MCF 10A (cell line): ENCODE results near the gene GAS7. TPM values are rescaled to one million over a fixed set of nuclear protein-coding genes. Genes with fewer than 3 reads are reported as not detected.

Experiments
- BruUV-seq: library from RNA; stranded (reverse); fragments of 400-500 nt; replicated peaks from 2 replicates; lab custom pipeline; 2021; lab: Mats Ljungman, UMichigan
- CTCF ChIA-PET: fragments of 300-600 bp; sonication (Branson Sonifier 250); formaldehyde crosslinking; extraction: SDS; loops from one replicate; lab custom pipeline; 2021; ENCODE audit warnings: antibody characterized with exemption, inconsistent platforms; lab: Yijun Ruan, JAX
- POLR2A ChIA-PET: fragments of 300-600, 350-650 bp; sonication (Branson Sonifier 250); formaldehyde crosslinking; extraction: SDS; loops from one replicate; lab custom pipeline; 2020; ENCODE audit warnings: antibody characterized with exemption, inconsistent platforms; lab: Yijun Ruan, JAX
- DNase-seq: peaks from one replicate; pipeline ENCODE4 v3.0.0-alpha.2; 2018; ENCODE audit not compliant: unreplicated experiment
- H3K27ac Mint-ChIP-seq: one replicate; pipeline ENCODE4 v1.8.0; 2022; ENCODE audit warnings: mild to moderate bottlenecking, low read depth, mixed read lengths; ENCODE audit not compliant: unreplicated experiment
- H3K27me3 Mint-ChIP-seq: one replicate; pipeline ENCODE4 v1.8.0; 2022; ENCODE audit warnings: mixed read lengths; ENCODE audit not compliant: insufficient read depth, unreplicated experiment
- H3K36me3 Mint-ChIP-seq: one replicate; pipeline ENCODE4 v1.8.0; 2022; ENCODE audit warnings: mild to moderate bottlenecking, moderate library complexity, mixed read lengths; ENCODE audit not compliant: insufficient read depth, unreplicated experiment
- H3K4me1 Mint-ChIP-seq: one replicate; pipeline ENCODE4 v1.8.0; 2022; ENCODE audit warnings: mixed read lengths; ENCODE audit not compliant: insufficient read depth, unreplicated experiment
- H3K4me3 Mint-ChIP-seq: one replicate; pipeline ENCODE4 v1.8.0; 2022; ENCODE audit warnings: mild to moderate bottlenecking, moderate library complexity, mixed read lengths; ENCODE audit not compliant: unreplicated experiment
- H3K9me3 Mint-ChIP-seq: one replicate; pipeline ENCODE4 v1.8.0; 2022; ENCODE audit warnings: mixed read lengths; ENCODE audit not compliant: unreplicated experiment
- CTCF ChIP-seq: fragments of 200-600 bp; IDR thresholded peaks from one replicate; pipeline ENCODE4 v1.8.0; 2022; ENCODE audit warnings: antibody characterized with exemption, mild to moderate bottlenecking; ENCODE audit not compliant: unreplicated experiment
- intact Hi-C: fragments of 100-400 bp; cut with micrococcal nuclease; formaldehyde crosslinking; loops from 2 replicates; pipeline ENCODE4 v1.14.1; 2022
- total RNA-seq: library from RNA; stranded (reverse); gene quantifications from 2 replicates; pipeline ENCODE4 v1.2.3, GENCODE V29; 2022

GAS7 gene
- total RNA-seq, 1 experiment from 2014 or later: not detected

GRCh38 chr17:10041916-10042588, 156.4 kb downstream of the GAS7 start:
- no peak for DNase-seq
- BruUV-seq: no TSS peak
- no peak for TF ChIP-seq CTCF
- CTCF ChIA-PET: no interaction called here
- POLR2A ChIA-PET: no interaction called here
- peaks cover 12% of the 10 kb centered on the region for H3K27me3 Mint-ChIP-seq
- H3K4me1 Mint-ChIP-seq: no peaks in the 10 kb centered on the region
- intact Hi-C loops: no loop called here
- H3K36me3 Mint-ChIP-seq: no peaks in the 10 kb centered on the region
- H3K9me3 Mint-ChIP-seq: peaks cover 23% of the 10 kb centered on the region
- H3K27ac Mint-ChIP-seq: no peak overlapping the region
- no peak overlapping the region for H3K4me3 Mint-ChIP-seq

GRCh38 chr17:10041287-10041612, 157.2 kb downstream of the GAS7 start:
- TF ChIP-seq CTCF: no peak
- peaks cover 12% of the 10 kb centered on the region for H3K27me3 Mint-ChIP-seq
- intact Hi-C loops: no loop called here
- no peak overlapping the region for H3K4me3 Mint-ChIP-seq
- no peak overlapping the region for H3K27ac Mint-ChIP-seq
- BruUV-seq: no TSS peak
- H3K4me1 Mint-ChIP-seq: no peaks in the 10 kb centered on the region
- DNase-seq: no peak
- ChIA-PET CTCF (no interaction called here), POLR2A (no interaction called here)
- H3K36me3 Mint-ChIP-seq: no peaks in the 10 kb centered on the region
- H3K9me3 Mint-ChIP-seq: peaks cover 20% of the 10 kb centered on the region

GRCh38 chr17:10036511-10037061, 161.8 kb downstream of the GAS7 start:
- no peaks in the 10 kb centered on the region for H3K36me3 Mint-ChIP-seq
- H3K4me3 Mint-ChIP-seq: no peak overlapping the region
- no peak for DNase-seq
- H3K4me1 Mint-ChIP-seq: no peaks in the 10 kb centered on the region
- no peak for TF ChIP-seq CTCF
- POLR2A ChIA-PET: no interaction called here
- peaks cover 7% of the 10 kb centered on the region for H3K9me3 Mint-ChIP-seq
- H3K27me3 Mint-ChIP-seq: no peaks in the 10 kb centered on the region
- no peak overlapping the region for H3K27ac Mint-ChIP-seq
- no TSS peak for BruUV-seq
- CTCF ChIA-PET: no interaction called here
- intact Hi-C loops: no loop called here

GRCh38 chr17:10035885-10036284, 162.5 kb downstream of the GAS7 start:
- no peak for DNase-seq
- Mint-ChIP-seq H3K4me1 (no peaks in the 10 kb centered on the region), H3K36me3 (no peaks in the 10 kb centered on the region), H3K9me3 (peaks cover 7% of the 10 kb centered on the region), H3K27me3 (no peaks in the 10 kb centered on the region), H3K4me3 (no peak overlapping the region), H3K27ac (no peak overlapping the region)
- POLR2A ChIA-PET: no interaction called here
- CTCF ChIA-PET: interaction anchor here (0.6 kb wide), 1 partner anchor 1688 kb away, joined by 3 read pairs; no protein-coding TSS in a partner anchor
- TF ChIP-seq CTCF: no peak
- BruUV-seq: no TSS peak
- intact Hi-C loops: no loop called here
